HCT116 (cell line): Measurements from ENCODE around the gene GPR146. TPM values are rescaled to one million over a fixed set of nuclear protein-coding genes. Genes with fewer than 3 reads are reported as not detected.

Source experiments
- ATAC-seq: fragments of 200-7000 bp; cut with Tn5 transposase; 2 replicates; pipeline ENCODE4 v1.9.1; 2020; ENCODE audit warnings: mild to moderate bottlenecking, moderate library complexity
- BruUV-seq: library from RNA; stranded (reverse); fragments of 400-500 nt; replicated peaks from 2 replicates; lab custom pipeline; 2021; lab: Mats Ljungman, UMichigan
- CTCF ChIA-PET: fragments of 300-600 bp; sonication (Branson Sonifier 250); formaldehyde crosslinking; loops from one replicate; lab custom pipeline; 2021; ENCODE audit warnings: antibody characterized with exemption; lab: Charles Lee
- POLR2A ChIA-PET: fragments of 300-600, 350-600 bp; sonication (Branson Sonifier 250); formaldehyde crosslinking; loops from one replicate; lab custom pipeline; 2021; ENCODE audit warnings: antibody characterized with exemption; lab: Charles Lee
- RAD21 ChIA-PET, 2 experiments: fragments of 300-600 bp; sonication (Branson Sonifier 250); formaldehyde crosslinking; loops; one replicate each; lab custom pipeline; 2023; ENCODE audit warnings: low total read pairs in 2 of 2; ENCODE audit not compliant: uncharacterized antibody in 2 of 2, unreplicated experiment in 2 of 2, low non-redundant PET in 1 of 2; lab: Charles Lee
- DNase-seq: peaks from one replicate; pipeline ENCODE4 v3.0.0-alpha.2; 2010; ENCODE audit warnings: low read depth, low spot score
- H2AFZ ChIP-seq: fragments of 200-600 bp; shearing (Covaris generic), sonication (generic); 2 replicates; pipeline ENCODE4 v1.6.1; 2017; ENCODE audit warnings: low read depth, mixed run types, mixed read lengths, antibody characterized with exemption, low read length; ENCODE audit not compliant: poor library complexity, severe bottlenecking
- H3K27ac ChIP-seq: 2 replicates; pipeline ENCODE4 v1.5.1; 2012; ENCODE audit warnings: low read depth, low read length
- H3K27me3 ChIP-seq: fragments of 200-600 bp; sonication (generic); 2 replicates; pipeline ENCODE4 v1.6.1; 2016; ENCODE audit warnings: mixed run types, low read length, mixed read lengths; ENCODE audit not compliant: insufficient read depth
- H3K36me3 ChIP-seq, 2 experiments: fragments of 200-500 bp in 1 of 2; fragments of 200-600 bp in 1 of 2; sonication (Bioruptor generic) in 1 of 2; sonication (generic) in 1 of 2; 2 replicates each; pipeline versions ENCODE4 v1.5.1 to v1.6.1; 2014 to 2016; ENCODE audit warnings: low read length in 2 of 2, inconsistent platforms in 1 of 2, mixed read lengths in 1 of 2, mixed run types in 1 of 2; ENCODE audit not compliant: insufficient read depth in 2 of 2, control insufficient read depth in 1 of 2
- H3K4me1 ChIP-seq, 2 experiments: fragments of 200-600 bp in 1 of 2; sonication (generic) in 1 of 2; 2 replicates each; pipeline versions ENCODE4 v1.5.1 to v1.6.1; 2012 to 2017; ENCODE audit warnings: low read length in 2 of 2, inconsistent platforms in 1 of 2, mild to moderate bottlenecking in 1 of 2, mixed read lengths in 1 of 2, mixed run types in 1 of 2, moderate library complexity in 1 of 2; ENCODE audit not compliant: insufficient read depth in 2 of 2, control insufficient read depth in 1 of 2
- H3K4me2 ChIP-seq: fragments of 200-600 bp; sonication (generic); 2 replicates; pipeline ENCODE4 v1.6.1; 2017; ENCODE audit warnings: mixed run types, low read length, mixed read lengths
- H3K4me3 ChIP-seq, 2 experiments: fragments of 200-600 bp in 1 of 2; sonication (generic) in 1 of 2; replicated peaks in 1 of 2; 2 replicates each; pipeline ENCODE4 v1.5.1; 2011 to 2016; ENCODE audit warnings: low read length in 2 of 2, control low read depth in 1 of 2, low read depth in 1 of 2, mild to moderate bottlenecking in 1 of 2, mixed read lengths in 1 of 2, mixed run types in 1 of 2
- H3K79me2 ChIP-seq: fragments of 200-600 bp; sonication (generic); 2 replicates; pipeline ENCODE4 v1.6.1; 2017; ENCODE audit warnings: mild to moderate bottlenecking, mixed run types, low read length, moderate library complexity, mixed read lengths; ENCODE audit not compliant: insufficient read depth
- H3K9ac ChIP-seq: fragments of 200-600 bp; sonication (generic); 2 replicates; pipeline ENCODE4 v1.6.1; 2016; ENCODE audit warnings: low read length, mixed read lengths
- H3K9me2 ChIP-seq: fragments of 200-600 bp; sonication (generic), shearing (Covaris generic); 2 replicates; pipeline ENCODE4 v1.6.1; 2017; ENCODE audit warnings: mixed run types, mild to moderate bottlenecking, moderate library complexity; ENCODE audit not compliant: insufficient read depth
- H3K9me3 ChIP-seq, 2 experiments: fragments of 200-500 bp in 1 of 2; fragments of 200-600 bp in 1 of 2; sonication (Bioruptor generic) in 1 of 2; sonication (generic) in 1 of 2; 2 replicates each; pipeline ENCODE4 v1.6.1; 2014 to 2017; ENCODE audit warnings: low read length in 2 of 2, mixed read lengths in 2 of 2, inconsistent platforms in 1 of 2, low read depth in 1 of 2, mild to moderate bottlenecking in 1 of 2, mixed run types in 1 of 2, moderate library complexity in 1 of 2; ENCODE audit not compliant: control insufficient read depth in 1 of 2, insufficient read depth in 1 of 2
- H4K20me1 ChIP-seq: fragments of 200-600 bp; sonication (generic), shearing (Covaris generic); 2 replicates; pipeline ENCODE4 v1.6.1; 2017; ENCODE audit warnings: mixed run types, mild to moderate bottlenecking, moderate library complexity; ENCODE audit not compliant: insufficient read depth
- CTCF ChIP-seq, 3 experiments: fragments of 200-600 bp in 1 of 3; sonication (generic) in 1 of 3; IDR thresholded peaks in 2 of 3; conservative IDR thresholded peaks in 1 of 3; 2 replicates each; pipeline ENCODE4 v1.5.1; 2012 to 2017; ENCODE audit warnings: low read depth in 2 of 3, low read length in 2 of 3, antibody characterized with exemption in 1 of 3, borderline replicate concordance in 1 of 3, control low read depth in 1 of 3, mild to moderate bottlenecking in 1 of 3, mixed read lengths in 1 of 3, mixed run types in 1 of 3, moderate library complexity in 1 of 3; ENCODE audit not compliant: insufficient read depth in 1 of 3
- ELF1 ChIP-seq: IDR thresholded peaks from 2 replicates; pipeline ENCODE4 v1.6.1; 2012; ENCODE audit warnings: low read depth, borderline replicate concordance
- MAX ChIP-seq: IDR thresholded peaks from 2 replicates; pipeline ENCODE4 v1.6.1; 2012
- POLR2A ChIP-seq: IDR thresholded peaks from 2 replicates; pipeline ENCODE4 v1.7.0; 2011; ENCODE audit warnings: borderline replicate concordance; ENCODE audit not compliant: insufficient read depth, insufficient read length; ENCODE audit errors: extremely low read depth
- SIN3A ChIP-seq: IDR thresholded peaks from 2 replicates; pipeline ENCODE4 v1.6.1; 2012; ENCODE audit warnings: low read depth
- ZBTB33 ChIP-seq: IDR thresholded peaks from 2 replicates; pipeline ENCODE4 v1.6.1; 2011; ENCODE audit warnings: mild to moderate bottlenecking, low read length, moderate library complexity; ENCODE audit not compliant: insufficient replicate concordance; ENCODE audit errors: extremely low read depth
- ZFX ChIP-seq: fragments of 450-650 bp; IDR thresholded peaks from 2 replicates; pipeline ENCODE4 v1.6.1; 2017
- intact Hi-C: fragments of 100-400 bp; cut with micrococcal nuclease; formaldehyde crosslinking; loops from 2 replicates; pipeline ENCODE4 v1.10.0; 2022
- total RNA-seq: library from RNA; stranded (reverse); gene quantifications from one replicate; pipeline ENCODE4 v1.2.1, GENCODE V29; 2021; ENCODE audit not compliant: unreplicated experiment

Gene GPR146
- total RNA-seq, 1 experiment from 2014 or later: 2.4 TPM

- H3K36me3 ChIP-seq: peaks cover 0 to 18% of the 10 kb centered on the region in 2 experiments; a peak in 2 of 4 replicates
- ATAC-seq (no peak), DNase-seq (no peak)
- peaks cover 2 to 7% of the 10 kb centered on the region in 2 experiments; a peak in 2 of 4 replicates for H3K4me1 ChIP-seq
- H3K4me2 ChIP-seq: no peak overlapping the region
- POLR2A ChIA-PET: no interaction called here
- no peaks in the 10 kb centered on the region for H4K20me1 ChIP-seq
- H2AFZ ChIP-seq: no peak overlapping the region
- H3K27ac ChIP-seq: no peak overlapping the region
- CTCF ChIA-PET: no interaction called here
- H3K9me2 ChIP-seq: no peaks in the 10 kb centered on the region
- RAD21 ChIA-PET: no interaction called here
- peaks cover 41% of the 10 kb centered on the region for H3K79me2 ChIP-seq
- no peaks in the 10 kb centered on the region for H3K9me3 ChIP-seq
- no peak overlapping the region for H3K4me3 ChIP-seq
- BruUV-seq: no TSS peak
- no peaks in the 10 kb centered on the region for H3K27me3 ChIP-seq
- intact Hi-C loops: no loop called here
- no peak overlapping the region for H3K9ac ChIP-seq
- no peak for TF ChIP-seq ZBTB33
- no peak for TF ChIP-seq CTCF (IDR thresholded peaks at IDR 0.05 in 2 of 3, conservative IDR thresholded peaks at IDR 0.05 in 1 of 3; ENCODE audit: borderline replicate concordance in 1 of 3, insufficient read depth in 1 of 3, low read depth in 2 of 3, low read length in 2 of 3)
- no peak for TF ChIP-seq POLR2A
- TF ChIP-seq ELF1: no peak
- no peak for TF ChIP-seq ZFX
- no peak for TF ChIP-seq MAX
- TF ChIP-seq SIN3A: no peak
Measured at GRCh38 chr7:1022356-1022755, 22.0 kb upstream of the GPR146 start.
